ENCODE results near the gene MCOLN2.

MCOLN2 gene

GRCh38 chr1:84960371-84960770 lies 36.5 kb downstream of the MCOLN2 start:
- Histone ChIP-seq H3K4me3 (no peak overlapping the region), H3K27me3 (no peaks in the 10 kb centered on the region), H3K4me1 (peaks cover 0 to 20% (median 8%) of the 10 kb centered on the region in 4 donors), H3K9me3 (no peaks in the 10 kb centered on the region), H3K27ac (peak overlapping the region; percentile 1 to 14), H3K36me3 (no peaks in the 10 kb centered on the region)
- DNase-seq: no peak
- intact Hi-C loops (cut with DNase I; ENCODE audit: low total_unique reads): no loop called here
- no peak for TF ChIP-seq CTCF (IDR thresholded peaks at IDR 0.05)

- Histone ChIP-seq H3K4me3 (no peak overlapping the region), H3K36me3 (no peaks in the 10 kb centered on the region), H3K27ac (peak overlapping the region in 1 of 2 donors; percentile 4), H3K9me3 (no peaks in the 10 kb centered on the region), H3K27me3 (no peaks in the 10 kb centered on the region), H3K4me1 (peaks cover 0 to 20% (median 8%) of the 10 kb centered on the region in 4 donors)
- intact Hi-C loops (cut with DNase I; ENCODE audit: low total_unique reads): loop anchor here (5.0 kb wide), 1 partner anchor 293 kb away; no protein-coding TSS in a partner anchor
- DNase-seq: no peak
- no peak for TF ChIP-seq CTCF (IDR thresholded peaks at IDR 0.05)
Measured at GRCh38 chr1:84959294-84959693, 37.6 kb downstream of the MCOLN2 start.

- no peak overlapping the region for H3K27ac ChIP-seq
- no peak for TF ChIP-seq CTCF (IDR thresholded peaks at IDR 0.05)
- no peak for DNase-seq
- H3K27me3 ChIP-seq: no peaks in the 10 kb centered on the region
- intact Hi-C loops (cut with DNase I; ENCODE audit: low total_unique reads): loop anchor here (5.0 kb wide), 1 partner anchor 294 kb away; no protein-coding TSS in a partner anchor
- H3K4me1 ChIP-seq: peaks cover 0 to 20% (median 8%) of the 10 kb centered on the region in 4 donors
- no peak overlapping the region for H3K4me3 ChIP-seq
- H3K36me3 ChIP-seq: no peaks in the 10 kb centered on the region
- no peaks in the 10 kb centered on the region for H3K9me3 ChIP-seq
Measured at GRCh38 chr1:84957966-84958365, 38.9 kb downstream of the MCOLN2 start.

- Histone ChIP-seq H3K36me3 (no peaks in the 10 kb centered on the region), H3K4me3 (no peak overlapping the region), H3K27ac (no peak overlapping the region), H3K4me1 (peaks cover 0 to 20% (median 8%) of the 10 kb centered on the region in 4 donors), H3K9me3 (no peaks in the 10 kb centered on the region), H3K27me3 (no peaks in the 10 kb centered on the region)
- no peak for TF ChIP-seq CTCF (IDR thresholded peaks at IDR 0.05)
- no peak for DNase-seq
- intact Hi-C loops (cut with DNase I; ENCODE audit: low total_unique reads): loop anchor here (5.0 kb wide), 1 partner anchor 296 kb away; no protein-coding TSS in a partner anchor
Measured at GRCh38 chr1:84956655-84957054, 40.3 kb downstream of the MCOLN2 start.

GRCh38 chr1:84956097-84956496 lies 40.8 kb downstream of the MCOLN2 start:
- Histone ChIP-seq H3K4me1 (peaks cover 0 to 15% (median 7%) of the 10 kb centered on the region in 4 donors), H3K27me3 (no peaks in the 10 kb centered on the region), H3K36me3 (no peaks in the 10 kb centered on the region), H3K9me3 (no peaks in the 10 kb centered on the region), H3K4me3 (no peak overlapping the region), H3K27ac (no peak overlapping the region)
- TF ChIP-seq CTCF (IDR thresholded peaks at IDR 0.05): no peak
- DNase-seq: no peak
- intact Hi-C loops (cut with DNase I; ENCODE audit: low total_unique reads): loop anchor here (5.0 kb wide), 1 partner anchor 296 kb away; no protein-coding TSS in a partner anchor

All from tibial artery (tissue), 4 donors.